Activated CD8-positive, alpha-beta memory T cell treated with anti-CD3 and anti-CD28 coated beads for 24 hours (primary cell): ENCODE data around the gene ACTRT2.

Experiments
- DNase-seq: peaks from one replicate; pipeline ENCODE4 v3.0.0-alpha.2; 2020

The ACTRT2 gene

DNA sequence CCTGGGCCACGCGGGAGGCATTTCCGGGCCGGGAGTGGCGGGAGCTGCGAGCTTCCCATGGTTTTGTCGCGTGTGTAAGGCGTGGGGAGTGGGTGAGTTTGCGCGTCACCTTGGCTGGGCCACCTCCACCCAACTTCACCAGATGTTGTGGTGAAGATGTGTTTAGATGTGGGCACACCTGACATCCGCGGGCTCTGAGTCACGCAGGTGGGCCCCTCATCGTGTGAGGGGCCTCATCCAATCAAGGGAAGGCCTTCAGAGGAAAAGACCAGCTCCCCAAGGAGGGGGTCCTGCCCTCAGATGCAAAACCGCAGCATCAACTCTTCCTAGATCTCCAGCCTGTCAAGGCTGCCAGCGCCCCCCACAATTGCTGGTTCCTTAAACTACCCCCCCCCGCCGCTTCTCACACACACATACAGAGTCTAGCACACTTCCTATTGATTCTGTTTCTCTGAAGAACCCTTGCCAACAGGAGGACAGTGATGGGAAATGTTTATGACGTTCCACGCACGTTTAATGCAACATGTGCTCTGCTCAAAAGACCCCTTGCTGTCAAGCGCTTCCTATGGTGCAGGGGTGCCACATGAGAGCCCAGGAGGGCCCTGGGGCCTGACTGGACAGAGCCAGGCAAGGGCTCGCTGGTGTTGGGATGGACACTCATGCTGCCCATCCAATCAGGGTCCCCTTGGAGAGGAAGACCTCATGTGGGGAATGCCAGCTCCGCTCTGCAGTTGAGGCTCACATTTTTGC, 11.9 kb downstream of the ACTRT2 start:
- DNase-seq = no peak

DNA sequence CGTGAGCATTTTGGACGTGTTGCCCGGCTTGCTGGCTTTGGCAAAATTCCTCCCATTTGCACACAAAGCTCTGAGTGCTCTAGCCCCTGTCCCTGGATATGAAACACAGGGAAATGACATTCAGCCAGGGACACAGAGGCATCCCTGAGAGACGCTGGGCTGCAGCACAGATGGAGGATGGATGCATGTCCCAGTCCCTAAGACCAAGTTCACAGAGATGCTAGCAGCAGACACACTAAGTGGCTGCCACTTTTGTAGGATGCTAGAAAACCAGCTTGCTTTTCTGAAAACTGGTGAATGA, 12.5 kb downstream of the ACTRT2 start:
- no peak for DNase-seq

- DNase-seq = no peak
Observed at GRCh38 chr1:3034162-3034561, 12.9 kb downstream of the ACTRT2 start.

- no peak for DNase-seq
Observed at GRCh38 chr1:3034728-3035562, 13.7 kb downstream of the ACTRT2 start.

DNA sequence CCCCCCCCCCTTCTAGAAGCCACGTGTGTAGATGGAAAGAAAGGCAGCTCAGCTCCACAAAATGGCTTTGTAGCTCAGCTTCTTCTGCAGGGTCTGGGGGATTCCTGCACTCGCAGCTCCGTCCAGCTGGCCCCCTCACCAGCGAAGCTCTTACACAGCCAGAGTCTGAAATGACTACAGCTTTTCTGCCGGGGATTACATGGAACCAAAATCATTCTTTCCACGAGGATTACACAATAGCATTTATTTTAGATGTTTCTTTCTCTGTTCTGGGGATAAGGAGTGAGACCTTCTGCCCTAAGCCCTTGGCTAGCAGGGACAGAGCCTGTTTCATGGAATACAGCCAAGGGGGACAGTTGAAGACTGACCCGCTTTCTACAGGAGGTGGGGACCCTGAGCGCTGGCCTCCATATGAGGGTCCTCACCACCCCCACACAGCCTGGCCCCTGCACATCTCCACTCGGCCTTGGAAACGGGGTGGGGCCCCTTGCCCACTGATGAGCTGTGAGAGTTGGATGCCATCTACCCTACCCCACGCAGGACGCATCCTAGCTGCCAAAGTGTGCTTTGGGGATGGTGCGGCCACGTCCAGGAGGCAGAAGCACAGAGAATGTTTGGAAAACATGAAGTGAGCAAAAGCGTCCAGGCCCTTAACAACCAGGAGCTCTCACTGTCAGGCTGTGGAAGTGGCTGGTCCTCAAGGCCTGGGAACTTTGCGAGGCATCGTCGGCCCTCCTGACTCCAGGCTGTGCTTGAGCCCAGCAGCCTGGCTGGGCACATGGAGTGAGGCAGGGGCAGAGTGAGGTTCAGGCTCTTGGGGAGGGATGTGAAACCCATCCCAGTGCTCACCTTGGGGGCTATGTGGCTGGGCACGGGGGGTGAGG, 14.5 kb downstream of the ACTRT2 start:
- no peak for DNase-seq

GRCh38 chr1:3036447-3037280, 15.4 kb downstream of the ACTRT2 start:
- no peak for DNase-seq

- no peak for DNase-seq
Observed at GRCh38 chr1:3037281-3038040, 16.2 kb downstream of the ACTRT2 start.

DNA sequence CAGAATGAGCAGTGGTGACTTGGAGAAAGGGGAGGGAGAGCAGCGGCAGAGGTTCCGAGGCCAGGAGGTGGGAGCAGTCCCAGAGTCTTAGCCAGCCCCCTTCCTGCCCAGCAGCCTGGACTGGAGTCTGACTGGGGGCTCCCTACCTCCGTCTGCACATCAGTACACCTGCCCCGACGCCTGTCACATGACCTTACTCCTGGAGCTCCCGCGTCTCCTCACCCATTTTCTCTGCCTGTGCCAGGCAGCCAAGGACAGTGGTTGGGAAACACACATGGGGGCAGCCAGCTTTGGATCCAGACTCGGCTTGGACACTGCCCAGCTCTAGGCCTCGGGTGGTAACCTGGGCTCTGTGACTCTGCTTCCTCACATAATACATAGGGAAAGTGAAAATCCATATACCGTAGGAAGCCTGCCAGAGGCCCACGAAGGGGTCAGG, 16.9 kb downstream of the ACTRT2 start:
- no peak for DNase-seq

- DNase-seq = no peak
Observed at GRCh38 chr1:3038571-3039181, 17.4 kb downstream of the ACTRT2 start.

GRCh38 chr1:3040004-3040403, 18.7 kb downstream of the ACTRT2 start:
- no peak for DNase-seq

DNA sequence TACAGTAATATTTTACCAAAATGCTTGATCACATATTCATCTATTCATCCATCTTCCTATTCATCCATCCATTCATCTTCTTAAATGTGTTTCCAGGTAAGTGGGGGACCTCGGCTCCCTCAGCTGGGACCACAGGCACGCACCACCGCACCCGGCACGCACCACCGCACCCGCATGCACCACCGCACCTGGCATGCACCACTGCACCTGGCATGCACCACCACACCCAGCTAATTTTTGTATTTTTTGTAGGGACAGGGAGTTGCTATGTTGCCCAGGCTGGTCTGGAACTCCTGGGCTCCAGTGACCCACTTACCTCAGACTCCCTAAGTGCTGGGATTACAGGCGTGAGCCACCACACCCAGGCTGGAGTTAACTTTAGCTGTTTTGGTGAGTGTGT, 21.2 kb downstream of the ACTRT2 start:
- no peak for DNase-seq

GRCh38 chr1:3049164-3049563, 27.9 kb downstream of the ACTRT2 start:
- no peak for DNase-seq

DNA sequence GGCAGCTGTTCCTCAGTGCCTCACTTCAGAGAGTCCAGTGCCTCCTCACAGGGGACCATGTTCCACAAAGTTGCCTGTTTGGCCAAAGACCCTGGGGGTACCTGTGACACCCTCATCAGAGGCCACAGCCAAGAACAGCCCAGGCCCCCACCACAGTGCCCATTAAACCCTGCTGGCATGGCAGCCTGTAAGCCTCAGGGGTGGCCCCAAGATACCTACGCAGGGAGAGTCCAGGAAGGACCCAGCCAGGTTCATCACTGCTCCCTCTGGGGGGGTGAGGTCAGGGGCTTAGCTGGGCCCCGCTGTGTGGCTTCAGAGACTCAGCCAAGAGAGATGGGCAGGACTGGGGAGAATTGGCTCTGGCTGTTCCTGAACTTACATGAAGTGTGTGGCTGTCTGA, 28.6 kb downstream of the ACTRT2 start:
- DNase-seq = no peak

- DNase-seq = no peak
Observed at GRCh38 chr1:3050603-3051002, 29.3 kb downstream of the ACTRT2 start.

GRCh38 chr1:3051270-3052268, 30.3 kb downstream of the ACTRT2 start:
- no peak for DNase-seq

GRCh38 chr1:3052501-3052900, 31.2 kb downstream of the ACTRT2 start:
- DNase-seq = no peak

- no peak for DNase-seq
Observed at GRCh38 chr1:3053366-3053980, 32.2 kb downstream of the ACTRT2 start.

- DNase-seq = no peak
Observed at GRCh38 chr1:3053986-3054385, 32.7 kb downstream of the ACTRT2 start.

GRCh38 chr1:3054474-3054873, 33.2 kb downstream of the ACTRT2 start:
- DNase-seq = no peak

- DNase-seq = no peak
Observed at GRCh38 chr1:3055051-3055450, 33.8 kb downstream of the ACTRT2 start.
